ENCODE data around the gene CTDSP2.
"Not testable (repeated sequence)": the region's sequence is repeated elsewhere in the genome, so short reads cannot be mapped to it uniquely, and the experiment has no call there.

CTDSP2 gene

GRCh38 chr12:57777367-57777766, 69.2 kb downstream of the CTDSP2 start:
- no peak for DNase-seq

GRCh38 chr12:57776247-57776587, 70.3 kb downstream of the CTDSP2 start:
- DNase-seq: no peak

GRCh38 chr12:57775563-57776246, 70.8 kb downstream of the CTDSP2 start:
- no peak for DNase-seq

- no peak for DNase-seq
Measured at GRCh38 chr12:57775044-57775443, 71.5 kb downstream of the CTDSP2 start.

- DNase-seq: not testable (repeated sequence)
Measured at GRCh38 chr12:57774634-57775033, 71.9 kb downstream of the CTDSP2 start.

- peak in 1 of 2 donors; percentile 49 for DNase-seq
Measured at GRCh38 chr12:57772429-57773322, 73.9 kb downstream of the CTDSP2 start, which contains the start of gene EEF1AKMT3. TSS of gene EEF1AKMT3 (plus strand) at chr12:57772614. CDS start at chr12:57772725, 111 bp downstream.

GRCh38 chr12:57771873-57772428, 74.6 kb downstream of the CTDSP2 start, which contains the start of gene METTL1:
TSS of gene METTL1 (minus strand) at chr12:57772105. CDS start at chr12:57772083, 22 bp downstream.
- DNase-seq: peak; percentile 94

GRCh38 chr12:57771236-57771872, 75.2 kb downstream of the CTDSP2 start:
- peak in 1 of 2 donors; percentile 64 for DNase-seq

- DNase-seq: no peak
Measured at GRCh38 chr12:57770734-57771133, 75.8 kb downstream of the CTDSP2 start.
